Stimulated activated CD8-positive, alpha-beta memory T cell treated with anti-CD3 and anti-CD28 coated beads, Interleukin-15, amount 100 ng/mL, for 48 hours (primary cell): Measurements from ENCODE around the gene CUL7.
"Not testable (repeated sequence)": the region's sequence is repeated elsewhere in the genome, so short reads cannot be mapped to it uniquely, and the experiment has no call there.

Experiments used
- DNase-seq, 2 donors: peaks; one replicate each; pipeline ENCODE4 v3.0.0-alpha.2; 2020; ENCODE audit warnings: low read depth in 2 of 2

The CUL7 gene

DNA sequence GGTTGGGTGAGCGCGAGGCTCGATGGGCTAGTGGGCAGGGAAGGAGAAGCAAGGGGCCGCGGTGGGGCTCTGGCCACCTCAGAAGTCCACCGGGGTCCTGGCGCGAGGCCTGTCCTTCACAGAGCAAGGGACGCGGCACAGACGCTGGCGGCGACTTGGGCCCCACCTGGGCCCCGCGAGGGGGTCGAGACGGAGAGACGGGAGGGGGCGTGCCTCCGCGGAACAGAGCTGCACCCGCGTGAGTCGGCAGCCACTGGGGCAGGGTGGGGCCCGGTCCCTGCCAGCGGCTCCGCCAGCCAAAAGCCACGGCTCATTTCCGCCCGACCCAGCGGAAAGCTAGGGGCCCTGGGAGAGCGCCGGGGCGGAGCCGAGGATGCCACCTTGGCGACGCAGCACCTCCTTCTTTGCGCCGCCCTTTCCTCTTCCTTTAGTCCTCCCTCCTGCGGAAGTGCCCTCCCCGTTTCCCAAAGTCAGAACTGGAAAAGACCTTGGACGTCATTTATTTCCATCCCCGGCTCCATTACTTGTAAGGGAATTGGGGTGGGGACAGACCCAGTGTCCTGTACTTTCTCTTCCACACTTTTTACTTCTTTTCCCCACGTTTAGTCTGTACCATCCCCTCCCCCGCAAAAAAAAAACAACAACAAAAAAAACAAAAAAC is at the start of gene CUL7:
CUL7 (minus strand) TSS at position 307 of the 661 bp plus-strand sequence. CDS start 1,063 bp downstream, outside the sequence.
- DNase-seq, result peak; percentile 89 to 91

DNA sequence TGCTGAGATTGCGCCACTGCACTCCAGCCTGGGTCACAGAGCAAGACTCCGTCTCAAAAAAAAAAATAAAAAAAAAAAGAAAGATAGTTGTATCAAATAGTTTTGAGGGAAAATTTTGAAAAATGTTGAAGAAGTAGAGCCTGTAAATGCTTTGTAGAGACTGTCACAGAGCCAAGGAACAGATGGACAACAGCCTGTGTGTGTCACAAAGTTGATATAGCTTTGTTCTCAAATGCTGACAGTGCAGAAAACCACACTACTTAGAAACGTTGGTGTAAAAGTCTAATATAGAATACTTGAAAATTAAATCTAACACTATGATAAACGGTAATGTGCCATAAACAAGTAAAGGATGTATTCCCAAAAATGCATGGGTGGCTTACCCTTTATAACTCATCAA is 47.8 kb upstream of the CUL7 start:
- DNase-seq, result no peak

DNA sequence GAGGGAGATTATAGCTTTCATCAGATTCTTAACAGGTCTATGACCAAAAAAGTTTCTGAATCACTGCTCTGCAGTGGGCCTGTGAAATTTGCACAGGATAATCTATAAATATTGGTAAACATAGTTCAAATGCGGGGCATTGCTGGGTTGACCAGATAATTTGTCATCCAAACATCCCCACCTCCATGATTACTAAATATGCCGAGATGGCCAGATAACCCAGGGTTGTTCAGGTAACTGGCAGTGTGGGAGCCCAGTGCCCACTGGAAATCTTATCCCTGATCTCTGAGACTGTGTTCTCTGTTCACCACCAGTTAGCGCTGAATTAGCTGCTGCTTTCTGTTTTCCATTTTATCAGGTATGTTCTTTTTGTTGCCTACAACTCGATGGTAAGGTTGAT is 43.9 kb upstream of the CUL7 start:
- no peak for DNase-seq

DNA sequence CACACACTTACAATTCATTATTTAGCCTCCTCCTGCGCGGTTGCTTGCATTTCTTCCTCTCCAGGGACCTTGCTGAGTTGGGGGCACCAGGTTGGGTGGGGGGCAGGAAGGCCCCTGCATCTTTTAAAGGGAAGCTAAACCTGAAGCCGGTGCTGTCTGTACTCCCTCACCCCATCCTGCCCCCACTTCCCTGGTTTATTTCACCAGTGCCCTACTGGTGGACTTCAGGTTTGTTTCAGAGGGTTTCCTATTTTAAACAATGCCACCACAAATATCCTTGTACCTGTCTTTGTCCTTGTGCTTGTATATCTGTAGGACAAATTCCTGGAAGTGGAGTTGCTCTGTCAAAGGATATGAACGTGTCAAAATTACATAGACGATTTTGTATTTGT is 43.4 kb upstream of the CUL7 start:
- no peak for DNase-seq

GRCh38 chr6:43096451-43097097 is 42.9 kb upstream of the CUL7 start:
- no peak for DNase-seq

DNA sequence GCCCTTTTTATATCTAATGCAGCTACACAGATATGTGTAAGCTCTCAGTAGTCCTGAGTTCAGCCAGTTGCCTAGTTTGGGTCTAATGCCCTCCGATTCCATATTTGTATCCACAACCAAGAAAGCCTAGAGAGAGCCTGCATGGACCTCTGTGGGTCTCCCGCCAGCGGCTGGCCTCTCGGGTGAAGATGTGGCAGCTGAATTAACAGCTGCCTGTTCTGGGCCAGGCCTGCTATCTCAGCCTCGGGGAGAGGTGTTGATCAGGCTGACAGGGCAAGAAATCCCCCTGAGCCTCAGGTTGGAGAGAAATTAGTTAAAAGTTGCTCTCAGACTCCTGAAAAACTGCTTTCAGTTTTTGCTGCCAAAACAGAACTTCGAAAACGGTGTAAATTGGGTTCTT is 42.3 kb upstream of the CUL7 start:
- no peak for DNase-seq

DNA sequence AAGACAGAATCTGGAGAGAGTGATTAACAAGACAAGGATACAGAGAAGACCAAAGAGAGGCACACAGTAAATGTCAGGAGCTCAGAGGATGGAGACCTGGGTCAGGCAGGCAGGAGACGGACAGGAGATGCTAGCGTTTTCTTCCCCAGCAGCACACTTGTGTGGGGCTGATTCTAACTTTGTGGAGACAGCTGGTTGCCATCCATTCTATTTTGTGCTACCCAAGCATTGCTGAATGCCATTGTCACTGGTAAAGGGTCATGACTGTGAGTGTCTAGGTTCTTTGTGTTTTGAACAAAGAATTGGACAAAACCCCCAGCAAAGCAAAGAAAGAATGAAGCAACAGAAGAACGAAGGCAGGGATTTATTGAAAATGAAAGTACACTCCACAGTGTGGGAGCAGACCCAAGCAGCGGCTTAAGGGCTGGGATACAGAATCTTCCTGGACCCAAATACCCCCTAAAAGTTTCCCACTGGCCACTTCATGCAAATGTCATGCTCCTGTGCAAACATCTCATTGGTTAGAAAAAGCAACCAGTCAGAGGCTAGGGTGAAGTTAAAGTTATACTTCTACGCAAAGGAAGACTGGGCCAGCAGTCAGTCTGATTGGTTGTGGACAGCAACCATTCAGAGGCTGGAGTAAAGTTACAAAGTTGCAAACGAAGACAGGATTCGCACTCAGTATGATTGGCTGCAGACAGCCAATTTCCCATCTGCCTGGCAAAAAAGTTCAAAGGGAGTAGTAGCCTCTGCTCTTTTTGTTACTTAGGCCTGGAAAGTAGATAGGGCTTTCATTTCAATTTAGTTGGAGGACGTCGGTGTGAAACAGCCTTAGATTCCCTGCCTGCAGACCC is 40.0 kb upstream of the CUL7 start:
- no peak for DNase-seq

GRCh38 chr6:43092635-43093034 is 39.0 kb upstream of the CUL7 start:
- no peak for DNase-seq

DNA sequence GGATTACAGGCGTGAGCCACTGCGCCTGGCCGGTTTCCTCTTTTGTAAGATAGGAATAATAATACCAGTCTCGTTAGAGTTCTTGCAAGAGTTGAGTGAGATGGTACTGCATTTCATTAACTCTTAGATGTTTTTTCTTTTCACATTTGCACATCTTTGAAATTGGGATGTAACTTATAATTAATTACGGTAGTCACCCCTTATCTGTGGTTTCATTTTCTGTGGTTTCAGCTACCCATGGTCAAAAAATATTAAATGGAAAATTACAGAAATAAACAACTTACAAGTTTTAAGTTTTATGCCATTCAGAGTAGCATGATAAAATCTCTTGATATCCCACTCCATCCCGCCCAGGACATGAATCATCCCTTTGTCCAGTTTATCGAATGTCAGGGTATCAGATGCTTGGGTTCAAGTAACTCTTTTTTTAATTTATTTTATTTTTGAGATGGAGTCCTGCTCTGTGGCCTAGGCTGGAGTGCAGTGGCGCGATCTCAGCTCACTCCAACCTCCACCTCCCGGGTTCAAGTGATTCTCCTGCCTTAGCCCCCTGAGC is 37.9 kb upstream of the CUL7 start:
- no peak for DNase-seq

DNA sequence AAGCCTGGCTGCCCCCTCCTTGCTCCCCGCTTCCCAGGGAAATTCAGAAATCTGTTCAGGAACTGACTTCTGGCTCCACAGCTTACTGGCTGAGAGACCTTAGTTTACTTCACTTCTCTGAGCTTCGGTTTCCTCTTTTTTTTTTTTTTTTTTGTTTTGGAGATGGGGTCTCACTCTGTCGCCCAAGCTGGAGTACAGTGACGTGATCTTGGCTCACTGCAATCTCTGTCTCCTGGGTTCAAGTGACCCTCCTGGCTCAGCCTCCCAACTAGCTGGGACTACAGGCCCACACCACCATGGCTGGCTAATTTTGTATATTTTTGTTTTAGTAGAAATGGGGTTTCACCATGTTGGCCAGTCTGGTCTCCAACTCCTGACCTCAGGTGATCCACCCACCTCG is 37.4 kb upstream of the CUL7 start:
- no peak for DNase-seq

DNA sequence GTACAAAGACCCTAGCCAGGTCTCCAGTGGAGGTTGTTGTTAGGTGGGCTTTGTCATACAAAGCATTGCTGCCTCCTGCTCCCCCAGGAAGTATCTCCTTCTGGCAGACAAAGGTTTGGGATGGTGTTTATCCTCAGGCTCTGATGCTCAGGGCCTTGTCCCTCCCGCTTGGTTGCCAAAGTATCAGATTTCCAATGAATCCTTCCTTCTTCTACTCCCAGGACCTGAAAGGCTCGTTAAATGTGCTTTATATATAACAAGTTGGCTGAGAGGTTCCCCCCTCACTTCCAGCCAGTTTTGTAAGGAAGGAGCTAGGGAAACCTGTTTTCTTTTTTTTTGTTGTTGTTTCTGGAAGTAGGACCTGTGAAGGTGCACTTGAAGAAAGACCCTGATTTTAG is 36.9 kb upstream of the CUL7 start:
- DNase-seq, result no peak

- no peak for DNase-seq
Measured at GRCh38 chr6:43089874-43090558, 36.4 kb upstream of the CUL7 start.

- no peak for DNase-seq
Measured at GRCh38 chr6:43089467-43089866, 35.8 kb upstream of the CUL7 start.

GRCh38 chr6:43088654-43089056 is 35.0 kb upstream of the CUL7 start:
- DNase-seq, result no peak

- no peak for DNase-seq
Measured at GRCh38 chr6:43086022-43086658, 32.5 kb upstream of the CUL7 start.

DNA sequence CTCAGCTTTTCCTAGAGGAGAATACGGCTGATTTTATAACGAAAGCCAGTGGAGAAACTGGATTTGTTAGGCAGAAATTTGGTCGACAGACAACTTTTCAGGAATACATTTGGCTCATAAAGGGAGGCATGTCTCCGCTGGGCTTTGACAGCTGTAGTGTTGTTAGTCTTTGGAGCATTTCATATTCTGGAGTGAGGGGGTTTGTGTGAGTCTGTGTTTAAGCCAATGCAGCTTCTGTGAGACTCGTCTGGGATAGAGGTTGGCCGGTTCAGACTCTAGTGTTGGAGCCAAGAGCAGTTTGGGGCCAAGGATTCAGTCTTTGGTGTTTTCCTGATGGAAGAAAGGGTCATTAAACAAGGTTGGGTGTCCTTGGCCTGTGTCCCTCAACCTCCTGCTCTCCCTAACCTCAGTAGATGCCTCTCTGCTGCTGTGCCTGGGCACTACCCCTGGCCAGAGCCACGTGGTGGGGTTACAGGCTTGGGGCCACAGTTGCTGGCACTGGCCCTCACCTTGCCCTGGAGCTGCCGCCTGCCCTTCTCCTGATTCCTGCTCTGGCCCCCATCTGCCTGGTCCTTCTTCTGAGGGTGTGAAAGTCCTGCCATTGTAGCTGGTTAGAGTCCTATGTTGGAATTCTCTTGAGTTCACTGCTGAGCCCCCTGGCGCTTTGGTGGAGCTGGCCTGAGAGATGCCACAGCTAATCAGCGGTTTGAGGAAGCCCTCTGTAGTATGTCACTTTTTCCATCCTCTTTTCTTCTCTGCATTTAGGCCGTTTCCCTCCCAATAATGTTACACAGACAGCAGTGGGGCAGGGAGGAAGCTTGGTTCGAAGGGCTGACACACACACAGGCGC is 29.4 kb upstream of the CUL7 start:
- no peak for DNase-seq

DNA sequence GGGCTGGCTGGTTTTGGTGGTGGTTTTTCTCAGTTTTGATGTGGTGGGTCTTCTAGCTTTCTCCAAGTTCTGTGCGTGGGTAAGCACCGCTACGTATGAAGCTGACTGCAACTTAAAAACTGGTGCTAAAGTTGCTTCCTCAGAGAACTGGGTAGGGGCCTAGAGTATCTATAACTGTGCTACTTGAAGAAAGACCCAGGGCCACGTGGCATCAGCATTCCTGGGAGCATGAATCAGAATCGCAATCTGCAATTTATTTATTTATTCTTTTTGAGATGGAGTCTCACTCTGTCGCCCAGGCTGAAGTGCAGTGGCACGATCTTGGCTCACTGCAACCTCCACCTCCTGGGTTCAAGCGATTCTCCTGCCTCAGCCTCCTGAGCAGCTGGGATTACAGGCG is 28.3 kb upstream of the CUL7 start:
- not testable (repeated sequence) for DNase-seq

DNA sequence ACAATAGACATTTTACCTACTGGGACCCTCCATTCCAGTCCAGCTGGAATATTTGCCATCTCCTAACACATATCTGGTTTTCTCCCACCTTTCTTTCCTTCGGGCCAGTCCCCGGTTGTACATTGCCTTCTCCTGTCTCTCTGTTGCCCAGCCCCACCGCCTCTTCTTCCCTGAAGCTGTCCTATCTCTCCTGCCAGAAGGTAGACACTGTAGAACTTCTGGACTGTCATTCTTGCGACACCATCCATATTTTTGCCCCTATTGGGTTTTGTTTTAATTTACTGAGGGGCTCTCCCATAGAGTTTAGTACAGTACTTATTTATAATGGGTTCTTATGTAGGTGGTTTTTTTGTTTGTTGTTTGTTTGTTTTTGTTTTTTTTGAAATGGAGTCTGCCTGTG is 27.4 kb upstream of the CUL7 start:
- no peak for DNase-seq

DNA sequence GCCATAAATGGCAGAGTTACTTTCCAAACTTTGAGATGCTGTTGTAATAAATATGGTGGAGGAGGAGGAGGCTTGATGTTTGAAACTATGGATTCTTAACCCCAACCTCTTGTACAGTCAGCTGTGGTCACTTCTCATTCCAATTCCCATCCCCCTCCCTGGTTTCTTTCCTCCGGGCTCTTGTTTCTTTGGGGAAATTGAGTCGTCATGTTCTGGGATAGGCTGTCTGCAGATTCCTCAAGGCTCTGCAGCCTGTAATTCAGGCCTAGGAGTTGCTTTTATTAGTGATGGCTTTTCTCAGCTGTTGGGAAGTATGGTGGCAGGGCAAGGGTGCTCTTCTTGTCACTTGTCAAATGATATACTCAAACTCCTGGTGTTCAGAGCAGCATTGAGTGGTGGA is 25.0 kb upstream of the CUL7 start:
- no peak for DNase-seq

GRCh38 chr6:43077981-43078511 is 24.4 kb upstream of the CUL7 start:
- DNase-seq, result no peak
